Osteoblast (primary cell): ENCODE data around the gene UBN1. TPM values are rescaled to one million over a fixed set of nuclear protein-coding genes. Genes with fewer than 3 reads are reported as not detected.
"Not testable (repeated sequence)": the region's sequence is repeated elsewhere in the genome, so short reads cannot be mapped to it uniquely, and the experiment has no call there.

Experiments used
- DNase-seq: peaks from one replicate; pipeline ENCODE4 v3.0.0; 2011; ENCODE audit warnings: low spot score, mixed read lengths; ENCODE audit not compliant: insufficient read length; ENCODE audit errors: missing footprints
- H2AFZ ChIP-seq: 2 replicates; pipeline ENCODE4 v1.6.0; 2011; ENCODE audit warnings: mild to moderate bottlenecking, low read length
- H3K27ac ChIP-seq: 2 replicates; pipeline ENCODE4 v1.5.1; 2011; ENCODE audit warnings: mild to moderate bottlenecking, low read depth, low read length, moderate library complexity
- H3K27me3 ChIP-seq: 2 replicates; pipeline ENCODE4 v1.6.0; 2012; ENCODE audit warnings: mild to moderate bottlenecking, control low read depth, inconsistent platforms, low read length, moderate library complexity; ENCODE audit not compliant: insufficient read depth
- H3K36me3 ChIP-seq: 2 replicates; pipeline ENCODE4 v1.5.1; 2011; ENCODE audit warnings: mild to moderate bottlenecking, low read length, control low read depth, moderate library complexity; ENCODE audit not compliant: insufficient read depth
- H3K4me1 ChIP-seq: 2 replicates; pipeline ENCODE4 v1.5.1; 2011; ENCODE audit warnings: mild to moderate bottlenecking, low read length, control low read depth, moderate library complexity; ENCODE audit not compliant: insufficient read depth
- H3K4me2 ChIP-seq: 2 replicates; pipeline ENCODE4 v1.6.0; 2011; ENCODE audit warnings: mild to moderate bottlenecking, low read length; ENCODE audit not compliant: insufficient read depth
- H3K4me3 ChIP-seq: fragments of 200-600 bp; sonication (generic); 3 replicates; pipeline ENCODE4 v1.5.1; 2012; ENCODE audit warnings: mild to moderate bottlenecking, low read length, inconsistent platforms; ENCODE audit not compliant: insufficient read depth
- H3K79me2 ChIP-seq: 2 replicates; pipeline ENCODE4 v1.6.0; 2012; ENCODE audit warnings: mild to moderate bottlenecking, low read length, control low read depth, inconsistent platforms; ENCODE audit not compliant: insufficient read depth
- H3K9me3 ChIP-seq: 2 replicates; pipeline ENCODE4 v1.5.1; 2011; ENCODE audit warnings: low read depth, low read length, control low read depth
- H4K20me1 ChIP-seq: 2 replicates; pipeline ENCODE4 v1.6.0; 2012; ENCODE audit warnings: mild to moderate bottlenecking, low read length, control low read depth; ENCODE audit not compliant: insufficient read depth
- CTCF ChIP-seq: IDR thresholded peaks from 2 replicates; pipeline ENCODE4 v1.5.1; 2011; ENCODE audit warnings: mild to moderate bottlenecking, low read depth, low read length, moderate library complexity; ENCODE audit errors: extremely low read depth
- total RNA-seq: library from RNA; depleted of rRNA; stranded (reverse); fragments of >200 nt; gene quantifications from 2 replicates; pipeline ENCODE4 v1.2.3, GENCODE V29; 2012

UBN1 gene
- total RNA-seq, 1 donor, result 38.4 TPM

- no peak overlapping the region for H3K4me3 ChIP-seq
- H3K27ac ChIP-seq, result no peak overlapping the region
- no peak overlapping the region for H3K4me2 ChIP-seq
- no peaks in the 10 kb centered on the region for H3K4me1 ChIP-seq
- no peaks in the 10 kb centered on the region for H3K36me3 ChIP-seq
- peaks cover 3% of the 10 kb centered on the region for H4K20me1 ChIP-seq
- peak; percentile 88 for DNase-seq
- H2AFZ ChIP-seq, result no peak overlapping the region
- no peaks in the 10 kb centered on the region for H3K79me2 ChIP-seq
- H3K27me3 ChIP-seq, result peaks cover 8% of the 10 kb centered on the region
- TF ChIP-seq CTCF, result no peak
- no peaks in the 10 kb centered on the region for H3K9me3 ChIP-seq
Measured at GRCh38 chr16:4894276-4895150, 47.2 kb downstream of the UBN1 start.

- Histone ChIP-seq H3K4me1 (no peaks in the 10 kb centered on the region), H3K27ac (no peak overlapping the region), H4K20me1 (peaks cover 3% of the 10 kb centered on the region), H3K27me3 (peaks cover 9% of the 10 kb centered on the region), H3K9me3 (no peaks in the 10 kb centered on the region), H3K4me2 (no peak overlapping the region), H3K36me3 (no peaks in the 10 kb centered on the region), H3K79me2 (no peaks in the 10 kb centered on the region), H2AFZ (no peak overlapping the region), H3K4me3 (no peak overlapping the region)
- no peak for TF ChIP-seq CTCF
- DNase-seq, result peak; percentile 30
Measured at GRCh38 chr16:4895366-4895765, 48.1 kb downstream of the UBN1 start.

- not testable (repeated sequence) for H3K9me3 ChIP-seq, DNase-seq, H3K4me3 ChIP-seq, H4K20me1 ChIP-seq, H3K27ac ChIP-seq, H2AFZ ChIP-seq, H3K36me3 ChIP-seq, H3K79me2 ChIP-seq, H3K4me2 ChIP-seq, H3K4me1 ChIP-seq
- peaks cover 14% of the 10 kb centered on the region for H3K27me3 ChIP-seq
Measured at GRCh38 chr16:4896761-4897160, 49.5 kb downstream of the UBN1 start.

GRCh38 chr16:4897328-4897727 lies 50.0 kb downstream of the UBN1 start:
- peaks cover 14% of the 10 kb centered on the region for H3K27me3 ChIP-seq
- no peak overlapping the region for H3K4me2 ChIP-seq
- H3K79me2 ChIP-seq, result no peaks in the 10 kb centered on the region
- H3K4me1 ChIP-seq, result no peaks in the 10 kb centered on the region
- H4K20me1 ChIP-seq, result no peaks in the 10 kb centered on the region
- no peak overlapping the region for H3K4me3 ChIP-seq
- H3K27ac ChIP-seq, result no peak overlapping the region
- peak; percentile 19 for DNase-seq
- no peaks in the 10 kb centered on the region for H3K36me3 ChIP-seq
- no peak overlapping the region for H2AFZ ChIP-seq
- TF ChIP-seq CTCF, result no peak
- no peaks in the 10 kb centered on the region for H3K9me3 ChIP-seq
